Sigmoid colon (tissue), 4 donors: Measurements from ENCODE around the gene SSC5D.

Experiments
- EP300 ChIP-seq, 4 donors: sonication (generic); formaldehyde crosslinking; IDR thresholded peaks; one replicate each; pipeline ENCODE4 v1.6.1; 2017; ENCODE audit warnings: antibody characterized with exemption in 4 of 4
- POLR2A ChIP-seq, 2 donors: fragments of 450-650 bp; IDR thresholded peaks; one replicate each; pipeline ENCODE4 v1.6.1; 2016; ENCODE audit warnings: antibody characterized with exemption in 2 of 2, mild to moderate bottlenecking in 2 of 2, moderate library complexity in 2 of 2
- TF ChIP-seq, protein P1 (sequence below), 4 experiments: fragments of 450-650 bp in 3 of 4; fragments of 200-600 bp in 1 of 4; IDR thresholded peaks; one replicate each; pipeline ENCODE4 v1.5.1; 2016 to 2019; ENCODE audit warnings: antibody characterized with exemption in 4 of 4, mild to moderate bottlenecking in 3 of 4, moderate library complexity in 2 of 4

DNA sequence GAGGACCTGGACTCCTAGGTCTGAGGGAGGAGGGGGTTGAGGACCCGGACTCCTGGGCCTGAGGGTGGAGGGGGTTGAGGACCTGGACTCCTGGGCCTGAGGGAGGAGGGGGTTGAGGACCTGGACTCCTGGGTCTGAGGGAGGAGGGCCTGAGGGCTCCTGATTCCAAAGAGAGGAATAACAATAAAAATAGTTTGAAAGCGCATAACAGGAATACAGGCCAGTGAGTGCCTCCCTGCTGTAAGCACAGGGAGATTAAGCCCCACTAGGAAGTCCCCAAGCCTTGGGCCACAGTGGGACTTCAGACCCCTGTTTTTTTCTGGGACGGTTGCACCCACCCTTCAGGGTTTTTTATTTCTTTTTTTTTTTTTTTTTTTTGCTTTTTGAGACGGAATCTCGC lies 49.9 kb downstream of the SSC5D start:
- TF ChIP-seq, protein P1, sequence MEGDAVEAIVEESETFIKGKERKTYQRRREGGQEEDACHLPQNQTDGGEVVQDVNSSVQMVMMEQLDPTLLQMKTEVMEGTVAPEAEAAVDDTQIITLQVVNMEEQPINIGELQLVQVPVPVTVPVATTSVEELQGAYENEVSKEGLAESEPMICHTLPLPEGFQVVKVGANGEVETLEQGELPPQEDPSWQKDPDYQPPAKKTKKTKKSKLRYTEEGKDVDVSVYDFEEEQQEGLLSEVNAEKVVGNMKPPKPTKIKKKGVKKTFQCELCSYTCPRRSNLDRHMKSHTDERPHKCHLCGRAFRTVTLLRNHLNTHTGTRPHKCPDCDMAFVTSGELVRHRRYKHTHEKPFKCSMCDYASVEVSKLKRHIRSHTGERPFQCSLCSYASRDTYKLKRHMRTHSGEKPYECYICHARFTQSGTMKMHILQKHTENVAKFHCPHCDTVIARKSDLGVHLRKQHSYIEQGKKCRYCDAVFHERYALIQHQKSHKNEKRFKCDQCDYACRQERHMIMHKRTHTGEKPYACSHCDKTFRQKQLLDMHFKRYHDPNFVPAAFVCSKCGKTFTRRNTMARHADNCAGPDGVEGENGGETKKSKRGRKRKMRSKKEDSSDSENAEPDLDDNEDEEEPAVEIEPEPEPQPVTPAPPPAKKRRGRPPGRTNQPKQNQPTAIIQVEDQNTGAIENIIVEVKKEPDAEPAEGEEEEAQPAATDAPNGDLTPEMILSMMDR (IDR thresholded peaks at IDR 0.05): no peak
- no peak for TF ChIP-seq POLR2A (IDR thresholded peaks at IDR 0.05)
- TF ChIP-seq EP300 (IDR thresholded peaks at IDR 0.05): no peak
